Spleen (tissue), 11 donors: ENCODE data around the gene GPRIN3. TPM values are rescaled to one million over a fixed set of nuclear protein-coding genes. Genes with fewer than 3 reads are reported as not detected.
A peak's percentile ranks its signal among the peaks of the same experiment; 100 is the strongest.

Source experiments
- DNase-seq: peaks from one replicate; pipeline ENCODE4 v3.0.0-alpha.2; 2020
- H3K27ac ChIP-seq, 8 donors: fragments of 200-600 bp; sonication (generic) in 7 of 8; 1 replicate in 4 of 8; 2 replicates in 4 of 8; pipeline versions ENCODE4 v1.5.0 to v1.8.0; 2016 to 2021; ENCODE audit warnings: inconsistent platforms in 4 of 8, mild to moderate bottlenecking in 4 of 8, moderate library complexity in 1 of 8
- H3K27me3 ChIP-seq, 7 donors: fragments of 200-600 bp; sonication (generic) in 6 of 7; replicated peaks in 1 of 7; 1 replicate in 4 of 7; 2 replicates in 3 of 7; pipeline versions ENCODE4 v1.5.0 to v1.8.0; 2016 to 2021; ENCODE audit warnings: inconsistent platforms in 3 of 7, mild to moderate bottlenecking in 1 of 7
- H3K36me3 ChIP-seq, 6 donors: fragments of 200-600 bp; sonication (generic) in 5 of 6; 1 replicate in 4 of 6; 2 replicates in 2 of 6; pipeline versions ENCODE4 v1.5.0 to v1.8.0; 2016 to 2021; ENCODE audit warnings: inconsistent platforms in 2 of 6
- H3K4me1 ChIP-seq, 6 donors: fragments of 200-600 bp; sonication (generic) in 5 of 6; 1 replicate in 3 of 6; 2 replicates in 3 of 6; pipeline versions ENCODE4 v1.5.0 to v1.8.0; 2016 to 2021; ENCODE audit warnings: inconsistent platforms in 3 of 6
- H3K4me3 ChIP-seq, 8 donors: fragments of 200-600 bp; sonication (generic) in 7 of 8; 1 replicate in 4 of 8; 2 replicates in 4 of 8; pipeline versions ENCODE4 v1.5.0 to v1.8.0; 2016 to 2021; ENCODE audit warnings: inconsistent platforms in 4 of 8, mild to moderate bottlenecking in 4 of 8, moderate library complexity in 2 of 8
- H3K9me3 ChIP-seq, 8 donors: fragments of 200-600 bp; sonication (generic) in 7 of 8; 1 replicate in 4 of 8; 2 replicates in 4 of 8; pipeline versions ENCODE4 v1.5.0 to v1.8.0; 2016 to 2021; ENCODE audit warnings: inconsistent platforms in 4 of 8
- CTCF ChIP-seq, 11 experiments: fragments of 200-600 bp in 7 of 11; fragments of 450-650 bp in 4 of 11; sonication (generic) in 4 of 11; IDR thresholded peaks in 8 of 11; conservative IDR thresholded peaks in 3 of 11; 1 replicate in 7 of 11; 2 replicates in 4 of 11; pipeline versions ENCODE4 v1.4.0 to v1.8.0; 2016 to 2021; ENCODE audit warnings: antibody characterized with exemption in 11 of 11, inconsistent platforms in 4 of 11, mild to moderate bottlenecking in 1 of 11
- POLR2A ChIP-seq, 3 donors: fragments of 450-650 bp; IDR thresholded peaks; one replicate each; pipeline ENCODE4 v1.5.1; 2017; ENCODE audit warnings: antibody characterized with exemption in 3 of 3, mild to moderate bottlenecking in 1 of 3
- POLR2AphosphoS5 ChIP-seq, 3 donors: sonication (generic); formaldehyde crosslinking; IDR thresholded peaks; one replicate each; pipeline ENCODE4 v1.5.1; 2017; ENCODE audit warnings: antibody characterized with exemption in 3 of 3
- whole genome bisulfite sequencing, 5 donors: extraction: QIAGEN DNeasy Blood & Tissue Kit in 3 of 5; methylation state at CpG; one replicate each; pipeline versions ENCODE4 v1.1.5 to v1.1.7; 2013 to 2018; 5-methylcytosine and 5-hydroxymethylcytosine counted together
- intact Hi-C: fragments of 100-400 bp; cut with DNase I; formaldehyde crosslinking; loops from one replicate; pipeline ENCODE4 v1.15.0; 2023; ENCODE audit warnings: low total_unique reads
- polyA plus RNA-seq, 3 donors: library from polyadenylated mRNA; stranded (reverse); fragments of 200-250 nt; gene quantifications; one replicate each; pipeline ENCODE4 v1.2.1, GENCODE V29; 2013
- total RNA-seq, 7 donors: library from RNA; depleted of rRNA in 3 of 7; stranded (reverse); fragments of >200 nt in 3 of 7; fragmentation: NEBNext Ultra II Directional in 4 of 7; extraction: Animal tissue kit (Norgen Biotek cat#: 25700) in 4 of 7; gene quantifications; one replicate each; pipeline versions ENCODE4 v1.1.0 to v1.2.1, GENCODE V29; 2016 to 2021
- donor health status: healthy with polysubstance abuse.
- donor health status: DM: no; HTN: no; CAD: no; lungs with moderate emphysema.
- donor health status: DM: no; HTN: no; CAD: no.
- donor health status: Bipolar disorder and iron deficiency.
- donor health status: healthy.
- donor health status: DM: no; HTN: no; CAD: no.
- donor health status: DM: yes; HTN: yes; CAD: no.

Gene GPRIN3
- total and polyA plus RNA-seq, 10 donors = 1.6 to 40.2 (median 24.8) TPM

GRCh38 chr4:89324671-89325070 lies 17.1 kb upstream of the GPRIN3 start:
- H3K4me1 ChIP-seq = peaks cover 0 to 17% (median 9%) of the 10 kb centered on the region in 6 donors
- intact Hi-C loops = no loop called here
- H3K36me3 ChIP-seq = no peaks in the 10 kb centered on the region
- WGBS, 5 donors = 3 to 12% (median 8%) methylated on average over 2 of the region's 2 CpGs
- no peak overlapping the region for H3K4me3 ChIP-seq
- H3K9me3 ChIP-seq = peaks cover 0 to 8% (median 0%) of the 10 kb centered on the region in 8 donors
- TF ChIP-seq CTCF (IDR thresholded peaks at IDR 0.05 in 8 of 11, conservative IDR thresholded peaks at IDR 0.05 in 3 of 11) = no peak
- TF ChIP-seq POLR2AphosphoS5 (IDR thresholded peaks at IDR 0.05) = peak in 1 of 3 donors; percentile 47
- no peaks in the 10 kb centered on the region for H3K27me3 ChIP-seq
- peak overlapping the region in 6 of 8 donors; percentile 10 to 65 (median 42) for H3K27ac ChIP-seq
- no peak for DNase-seq

GRCh38 chr4:89322671-89323070 lies 15.1 kb upstream of the GPRIN3 start:
- Histone ChIP-seq H3K9me3 (no peaks in the 10 kb centered on the region), H3K4me3 (no peak overlapping the region), H3K4me1 (peaks cover 3 to 32% (median 21%) of the 10 kb centered on the region in 6 donors), H3K27ac (no peak overlapping the region), H3K27me3 (no peaks in the 10 kb centered on the region), H3K36me3 (no peaks in the 10 kb centered on the region)
- intact Hi-C loops = no loop called here
- DNase-seq = no peak
- TF ChIP-seq POLR2A (IDR thresholded peaks at IDR 0.05) = no peak
- TF ChIP-seq CTCF (IDR thresholded peaks at IDR 0.05 in 8 of 11, conservative IDR thresholded peaks at IDR 0.05 in 3 of 11) = no peak
- TF ChIP-seq POLR2AphosphoS5 (IDR thresholded peaks at IDR 0.05) = no peak

GRCh38 chr4:89319756-89320155 lies 12.2 kb upstream of the GPRIN3 start:
- TF ChIP-seq POLR2A (IDR thresholded peaks at IDR 0.05) (no peak), POLR2AphosphoS5 (IDR thresholded peaks at IDR 0.05) (no peak), CTCF (IDR thresholded peaks at IDR 0.05 in 8 of 11, conservative IDR thresholded peaks at IDR 0.05 in 3 of 11) (no peak)
- H3K36me3 ChIP-seq = no peaks in the 10 kb centered on the region
- intact Hi-C loops = no loop called here
- H3K4me3 ChIP-seq = no peak overlapping the region
- 75 to 93% (median 79%) methylated on average over 2 of the region's 2 CpGs for WGBS, 5 donors
- H3K27ac ChIP-seq = no peak overlapping the region
- DNase-seq = no peak
- peaks cover 12 to 44% (median 39%) of the 10 kb centered on the region in 6 donors for H3K4me1 ChIP-seq
- H3K9me3 ChIP-seq = no peaks in the 10 kb centered on the region
- no peaks in the 10 kb centered on the region for H3K27me3 ChIP-seq

- Histone ChIP-seq H3K4me3 (peak overlapping the region in 1 of 8 donors; percentile 2), H3K27me3 (no peaks in the 10 kb centered on the region), H3K9me3 (no peaks in the 10 kb centered on the region), H3K4me1 (peaks cover 12 to 36% (median 32%) of the 10 kb centered on the region in 6 donors), H3K36me3 (no peaks in the 10 kb centered on the region), H3K27ac (peak overlapping the region in 7 of 8 donors; percentile 38 to 76 (median 69))
- WGBS, 5 donors = 12 to 23% (median 12%) methylated on average over 3 of the region's 3 CpGs
- no peak for TF ChIP-seq POLR2AphosphoS5 (IDR thresholded peaks at IDR 0.05)
- TF ChIP-seq CTCF (IDR thresholded peaks at IDR 0.05 in 8 of 11, conservative IDR thresholded peaks at IDR 0.05 in 3 of 11) = no peak
- no peak for TF ChIP-seq POLR2A (IDR thresholded peaks at IDR 0.05)
- intact Hi-C loops = no loop called here
- DNase-seq = no peak
Measured at GRCh38 chr4:89316931-89317366, 9.3 kb upstream of the GPRIN3 start.
